H1 (cell line): ENCODE results near the gene ARHGAP28. TPM values are rescaled to one million over a fixed set of nuclear protein-coding genes. Genes with fewer than 3 reads are reported as not detected.

ENCODE experiments used
- CHD1 ChIP-seq: IDR thresholded peaks from 2 replicates; pipeline ENCODE4 v1.6.1; 2012; ENCODE audit warnings: low read depth, low read length, improper control_type of control experiment
- polyA plus RNA-seq, 7 experiments: library from polyadenylated mRNA; depleted of rRNA in 3 of 7; stranded (reverse) in 5 of 7; unstranded in 2 of 7; fragments of >200 nt in 5 of 7; fragments of 200-250 nt in 2 of 7; gene quantifications; 1 replicate in 5 of 7; 2 replicates in 1 of 7; 4 replicates in 1 of 7; pipeline versions ENCODE4 v1.2.1 to v1.2.3, GENCODE V29; 2011 to 2013; ENCODE audit warnings: missing spikeins in 2 of 7, mixed read lengths in 2 of 7
- total RNA-seq: library from RNA; stranded (reverse); fragmentation: NEBNext Ultra II Directional; extraction: Animal tissue kit (Norgen Biotek cat#: 25700); gene quantifications from 2 replicates; pipeline ENCODE4 v1.2.1, GENCODE V29; 2021

ARHGAP28 gene
- total and polyA plus RNA-seq, 2 of the 8 experiments (the other 6 are each of a cell fraction or from before 2014, with no cell fraction given) = 2.9 to 14.4 TPM

DNA sequence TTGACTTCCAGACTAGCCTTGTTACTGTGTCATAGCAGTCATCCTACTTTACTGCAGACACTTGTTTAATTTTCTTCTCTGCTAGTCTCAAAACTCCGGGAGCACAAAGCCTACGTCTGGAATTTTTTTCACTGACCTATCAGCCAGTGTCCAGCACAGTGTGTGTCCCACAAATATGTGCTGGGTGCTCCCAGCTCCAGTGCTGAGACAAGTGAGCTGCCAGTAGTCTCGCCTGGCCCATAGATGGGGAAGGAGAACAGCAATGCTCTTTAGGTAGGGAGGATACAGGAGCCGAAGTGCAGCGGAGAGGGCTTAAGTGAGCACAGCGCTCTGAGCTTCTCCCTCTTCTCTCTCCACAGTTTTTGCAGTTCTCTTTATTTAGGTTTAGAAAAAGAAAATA, 34.0 kb downstream of the ARHGAP28 start (continued):
- no peak for TF ChIP-seq CHD1
